ENCODE measurements around the gene MYH7.

DNA sequence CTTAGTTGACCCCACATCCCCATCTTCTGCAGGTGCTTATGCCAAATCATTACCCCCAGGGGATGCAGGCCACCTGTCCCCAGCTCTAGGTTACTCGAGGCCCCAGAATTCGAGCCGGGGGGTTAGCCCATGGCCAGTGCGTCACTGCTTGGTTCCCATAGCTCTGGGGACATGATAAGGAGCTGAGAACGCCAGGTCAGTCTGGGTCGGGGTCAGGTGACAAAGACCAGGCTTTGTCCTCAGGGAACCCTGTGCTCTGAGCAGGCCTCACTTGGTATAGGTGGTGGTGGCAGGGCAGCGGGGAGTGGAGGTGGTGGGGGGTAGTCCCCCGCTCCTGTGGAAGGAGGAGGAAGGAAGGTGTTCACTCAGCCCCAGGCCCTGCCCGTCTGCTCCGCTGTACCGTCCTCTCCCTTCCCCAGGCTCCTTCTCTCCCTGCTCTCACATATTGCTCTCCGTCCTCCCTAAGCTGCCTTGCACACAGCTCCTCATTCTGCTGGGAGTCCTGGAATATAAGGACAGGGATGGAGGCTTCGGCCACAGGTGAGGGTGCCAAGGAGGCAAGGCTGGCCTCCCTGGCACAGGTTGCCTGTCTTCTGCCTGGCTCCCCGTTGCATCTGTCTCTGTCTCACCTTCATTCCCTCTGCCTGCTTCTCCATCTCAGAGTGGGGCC lies 25.4 kb downstream of the MYH7 start:
- TF ChIP-seq, protein P1, sequence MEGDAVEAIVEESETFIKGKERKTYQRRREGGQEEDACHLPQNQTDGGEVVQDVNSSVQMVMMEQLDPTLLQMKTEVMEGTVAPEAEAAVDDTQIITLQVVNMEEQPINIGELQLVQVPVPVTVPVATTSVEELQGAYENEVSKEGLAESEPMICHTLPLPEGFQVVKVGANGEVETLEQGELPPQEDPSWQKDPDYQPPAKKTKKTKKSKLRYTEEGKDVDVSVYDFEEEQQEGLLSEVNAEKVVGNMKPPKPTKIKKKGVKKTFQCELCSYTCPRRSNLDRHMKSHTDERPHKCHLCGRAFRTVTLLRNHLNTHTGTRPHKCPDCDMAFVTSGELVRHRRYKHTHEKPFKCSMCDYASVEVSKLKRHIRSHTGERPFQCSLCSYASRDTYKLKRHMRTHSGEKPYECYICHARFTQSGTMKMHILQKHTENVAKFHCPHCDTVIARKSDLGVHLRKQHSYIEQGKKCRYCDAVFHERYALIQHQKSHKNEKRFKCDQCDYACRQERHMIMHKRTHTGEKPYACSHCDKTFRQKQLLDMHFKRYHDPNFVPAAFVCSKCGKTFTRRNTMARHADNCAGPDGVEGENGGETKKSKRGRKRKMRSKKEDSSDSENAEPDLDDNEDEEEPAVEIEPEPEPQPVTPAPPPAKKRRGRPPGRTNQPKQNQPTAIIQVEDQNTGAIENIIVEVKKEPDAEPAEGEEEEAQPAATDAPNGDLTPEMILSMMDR (IDR thresholded peaks at IDR 0.05; ENCODE audit: insufficient read depth, low read length, poor library complexity, severe bottlenecking) = no peak
- no peak for TF ChIP-seq EZH2phosphoT487 (conservative IDR thresholded peaks at IDR 0.05; ENCODE audit: low read length)
